ENCODE results near the gene SMIM44. TPM values are rescaled to one million over a fixed set of nuclear protein-coding genes. Genes with fewer than 3 reads are reported as not detected.

The SMIM44 gene
- total RNA-seq, 1 donor from 2014 or later, result not detected

Other genes with a start within 250 kb of the SMIM44 start
- 178 TPM for gene NFIC, start 116.9 kb downstream of the SMIM44 start, total RNA-seq
- gene SMIM24, start 2.9 kb downstream of the SMIM44 start, total RNA-seq, result not detected
- 11.0 TPM for gene DOHH, start 17.2 kb upstream of the SMIM44 start, total RNA-seq
- 19.2 TPM for gene FZR1, start 22.9 kb upstream of the SMIM44 start, total RNA-seq
- gene TEKTIP1, start 55.7 kb upstream of the SMIM44 start, total RNA-seq, result 0.40 TPM
- 21.8 TPM for gene MFSD12, start 74.1 kb upstream of the SMIM44 start, total RNA-seq
- gene HMG20B, start 89.5 kb upstream of the SMIM44 start, total RNA-seq, result 36.9 TPM
- 1.9 TPM for gene GIPC3, start 102.0 kb upstream of the SMIM44 start, total RNA-seq
- 2.0 TPM for gene TBXA2R, start 123.4 kb upstream of the SMIM44 start, total RNA-seq
- 13.5 TPM for gene CACTIN, start 143.3 kb upstream of the SMIM44 start, total RNA-seq
- gene PIP5K1C, start 217.0 kb upstream of the SMIM44 start, total RNA-seq, result 34.7 TPM
- gene TJP3, start 224.9 kb upstream of the SMIM44 start, total RNA-seq, result 0.22 TPM